HG03460 (cell line): ENCODE results near the gene RDH14.
A peak's percentile ranks its signal among the peaks of the same experiment; 100 is the strongest.

ENCODE experiments used
- ATAC-seq: cut with Tn5 transposase; IDR thresholded peaks from one replicate; pipeline ENCODE4 v1.9.1; 2021; ENCODE audit not compliant: unreplicated experiment

Gene RDH14, protein sequence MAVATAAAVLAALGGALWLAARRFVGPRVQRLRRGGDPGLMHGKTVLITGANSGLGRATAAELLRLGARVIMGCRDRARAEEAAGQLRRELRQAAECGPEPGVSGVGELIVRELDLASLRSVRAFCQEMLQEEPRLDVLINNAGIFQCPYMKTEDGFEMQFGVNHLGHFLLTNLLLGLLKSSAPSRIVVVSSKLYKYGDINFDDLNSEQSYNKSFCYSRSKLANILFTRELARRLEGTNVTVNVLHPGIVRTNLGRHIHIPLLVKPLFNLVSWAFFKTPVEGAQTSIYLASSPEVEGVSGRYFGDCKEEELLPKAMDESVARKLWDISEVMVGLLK

DNA sequence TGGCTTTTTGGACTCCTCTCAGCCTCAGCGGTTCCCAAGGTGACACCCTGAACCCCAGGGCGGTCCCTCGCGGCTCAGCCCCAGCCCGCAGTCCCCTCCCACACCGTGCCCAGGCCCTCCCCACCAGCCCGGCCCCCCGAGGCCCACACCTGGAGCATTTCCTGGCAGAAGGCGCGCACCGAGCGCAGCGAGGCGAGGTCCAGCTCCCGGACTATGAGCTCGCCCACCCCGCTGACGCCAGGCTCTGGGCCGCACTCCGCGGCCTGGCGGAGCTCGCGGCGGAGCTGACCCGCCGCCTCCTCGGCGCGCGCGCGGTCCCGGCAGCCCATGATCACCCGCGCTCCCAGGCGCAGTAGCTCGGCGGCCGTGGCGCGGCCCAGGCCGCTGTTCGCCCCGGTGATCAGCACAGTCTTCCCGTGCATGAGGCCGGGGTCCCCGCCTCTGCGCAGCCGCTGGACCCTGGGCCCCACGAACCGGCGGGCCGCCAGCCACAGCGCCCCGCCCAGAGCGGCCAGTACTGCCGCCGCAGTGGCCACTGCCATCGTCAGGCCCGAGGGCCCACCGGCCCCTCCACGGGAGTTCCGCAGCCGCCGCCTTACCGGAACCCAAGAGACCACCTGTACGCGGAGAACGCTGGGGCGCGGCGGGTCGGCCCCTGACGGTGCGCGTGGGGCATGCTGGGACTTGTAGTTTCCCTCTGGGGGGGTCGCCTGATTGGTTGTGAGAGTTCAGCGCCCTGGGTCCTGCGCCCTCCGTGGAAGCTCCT is at the start of gene RDH14:
TSS of gene RDH14 (minus strand) at position 623 of the 766 bp plus-strand sequence. CDS start at position 542, 81 bp downstream.
- peak; percentile 93 for ATAC-seq

DNA sequence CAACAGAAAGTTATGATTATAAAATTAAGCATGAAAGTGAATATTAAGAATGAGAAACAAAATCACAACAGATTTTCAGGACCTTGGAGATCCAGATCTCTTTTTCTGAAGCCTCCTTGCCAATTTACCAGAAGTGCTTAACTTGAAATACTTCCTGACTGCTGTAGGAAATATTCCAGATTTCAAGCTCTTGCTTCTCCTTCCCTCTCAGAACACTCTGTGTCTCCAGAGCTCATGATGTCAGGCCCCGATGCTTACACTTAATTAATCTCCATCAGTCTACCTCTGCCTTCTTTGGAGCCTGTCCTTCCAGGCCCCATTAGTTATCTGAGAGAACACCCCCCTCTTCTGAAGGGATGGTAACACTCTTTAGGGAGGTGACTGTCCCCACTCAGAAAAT is 49.6 kb upstream of the RDH14 start:
- ATAC-seq: no peak

DNA sequence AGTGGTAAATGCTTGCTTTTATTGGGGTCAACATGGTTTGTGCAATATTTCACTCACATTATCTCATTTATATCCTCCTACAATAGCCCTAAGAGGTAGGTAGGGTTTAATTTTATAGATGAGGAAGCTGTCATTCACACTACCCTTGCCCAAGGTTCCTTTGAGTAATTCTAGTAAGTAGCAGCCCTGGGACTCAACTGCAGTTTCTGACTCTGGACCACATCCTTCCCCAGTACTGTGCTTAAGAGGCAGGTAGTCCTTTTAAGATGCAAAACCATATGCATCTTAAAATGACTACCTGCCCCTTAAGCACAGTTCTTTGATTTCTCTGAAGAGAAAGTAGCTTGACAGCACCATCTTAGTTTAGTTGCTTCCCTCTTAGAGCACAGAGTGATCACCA is 44.7 kb upstream of the RDH14 start:
- no peak for ATAC-seq

DNA sequence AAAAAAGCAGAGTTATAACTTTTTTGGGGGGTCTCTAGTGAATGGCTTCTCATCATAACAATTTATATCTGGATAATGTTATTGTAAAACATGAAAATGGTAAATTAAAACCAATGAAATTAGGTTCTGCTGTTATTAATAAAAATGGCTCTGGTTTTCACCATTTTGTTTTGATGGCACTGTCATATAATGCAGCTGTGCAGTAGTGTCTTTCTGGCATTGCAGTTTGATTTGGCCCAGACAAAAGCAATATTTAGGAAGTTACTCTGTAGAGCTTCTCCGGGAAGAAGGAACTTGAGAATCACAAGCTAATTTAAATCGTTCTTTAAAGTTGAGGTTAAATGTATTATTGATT is 44.1 kb upstream of the RDH14 start:
- no peak for ATAC-seq

DNA sequence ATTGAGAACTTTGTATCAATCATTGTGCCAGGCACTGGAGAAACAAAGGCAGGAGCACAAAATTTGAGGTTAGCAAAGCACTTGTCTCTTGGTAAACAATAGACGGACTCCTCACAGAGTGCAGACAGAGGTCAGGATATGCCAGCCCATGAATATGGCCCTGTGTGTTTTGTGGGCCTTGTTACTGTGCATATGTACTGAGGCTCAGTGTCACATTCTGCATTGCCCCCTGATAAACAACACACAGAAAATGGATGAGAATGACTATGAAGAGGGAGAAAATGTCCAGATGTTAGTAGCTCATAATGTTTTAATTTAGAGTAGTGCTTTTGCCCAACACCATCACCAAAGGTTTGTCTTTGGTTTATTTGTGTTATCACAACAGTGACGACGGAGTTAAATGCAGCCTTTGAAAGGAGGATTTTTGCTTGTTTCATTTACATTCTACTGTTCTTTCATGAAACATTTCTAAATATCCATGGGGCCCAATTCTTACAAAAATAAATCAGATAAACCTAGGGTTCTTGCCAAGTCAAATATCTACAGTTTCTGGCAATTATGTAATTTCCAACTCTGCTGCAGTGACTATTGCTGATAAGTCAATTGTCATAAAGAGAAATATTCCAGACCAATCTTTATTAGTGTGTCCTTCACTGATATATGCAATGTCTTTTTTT is 43.5 kb upstream of the RDH14 start:
- no peak for ATAC-seq

DNA sequence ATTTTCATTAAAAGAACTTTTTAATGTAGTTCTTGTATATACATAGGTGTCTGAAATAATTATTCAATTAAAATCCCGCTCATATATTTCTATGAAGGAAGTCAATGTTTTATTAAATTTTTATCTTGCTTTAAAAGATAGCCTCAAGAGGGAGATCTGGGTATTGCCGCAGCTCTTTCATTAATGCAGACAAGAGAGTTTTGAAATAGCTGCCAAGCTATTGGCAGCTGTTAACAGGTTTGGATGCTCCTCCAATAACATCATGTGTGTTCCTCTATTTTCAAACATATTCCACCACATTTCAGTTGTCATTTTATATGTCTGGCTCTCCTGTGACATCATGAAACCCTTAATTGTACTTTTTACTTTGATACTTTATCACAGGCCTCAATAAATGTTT is 41.8 kb upstream of the RDH14 start:
- ATAC-seq: no peak

DNA sequence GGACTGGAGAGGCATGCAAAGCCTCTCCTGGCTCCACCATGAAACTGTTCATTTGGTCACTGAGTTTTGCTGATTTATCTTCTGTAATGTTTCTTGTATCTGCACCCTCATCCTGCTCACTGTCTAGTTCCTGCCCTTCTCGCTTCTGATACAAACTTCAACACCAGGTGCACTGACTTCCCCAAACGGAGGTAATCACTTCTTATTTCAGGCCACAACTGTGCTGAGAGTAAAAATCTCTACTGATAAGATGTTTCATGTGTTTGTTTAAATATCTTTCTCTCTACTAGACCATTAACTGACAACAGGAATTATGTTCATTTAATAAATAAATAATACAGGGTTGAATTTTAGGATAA is 39.8 kb upstream of the RDH14 start:
- ATAC-seq: no peak

DNA sequence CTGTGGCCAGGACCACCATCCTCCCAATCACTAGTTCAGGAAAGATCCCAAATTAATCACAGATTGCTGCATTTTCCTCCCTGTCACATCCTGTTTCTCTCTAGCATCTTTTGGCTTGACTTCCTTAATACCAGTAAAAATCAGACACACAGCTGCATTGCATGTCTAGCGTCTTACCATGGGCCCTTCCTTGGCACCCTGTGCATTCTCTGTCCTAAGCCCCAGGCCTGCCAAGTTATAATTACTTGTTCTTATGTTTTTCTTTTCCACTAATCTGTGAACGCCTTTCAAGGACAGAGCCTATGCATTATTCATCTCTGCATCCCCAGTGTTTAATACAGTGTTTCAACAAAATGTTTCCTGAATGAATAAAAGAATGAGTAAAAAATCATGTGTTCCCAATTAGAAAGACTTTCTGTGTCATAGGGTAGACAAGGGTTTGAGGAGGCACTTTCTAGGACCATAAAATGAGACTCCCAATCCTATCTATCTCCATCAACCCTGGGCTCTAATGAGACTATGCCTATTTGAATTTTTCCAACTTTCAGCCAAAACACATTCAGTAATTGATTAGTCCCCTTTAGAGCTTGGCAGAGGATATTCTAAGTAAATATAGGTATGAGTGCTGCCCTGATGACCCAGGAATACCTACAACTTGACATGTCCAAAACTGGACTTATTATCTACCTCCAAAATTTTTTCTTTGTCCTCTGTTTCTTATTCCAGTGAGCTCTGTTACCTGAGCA is 39.2 kb upstream of the RDH14 start:
- no peak for ATAC-seq

DNA sequence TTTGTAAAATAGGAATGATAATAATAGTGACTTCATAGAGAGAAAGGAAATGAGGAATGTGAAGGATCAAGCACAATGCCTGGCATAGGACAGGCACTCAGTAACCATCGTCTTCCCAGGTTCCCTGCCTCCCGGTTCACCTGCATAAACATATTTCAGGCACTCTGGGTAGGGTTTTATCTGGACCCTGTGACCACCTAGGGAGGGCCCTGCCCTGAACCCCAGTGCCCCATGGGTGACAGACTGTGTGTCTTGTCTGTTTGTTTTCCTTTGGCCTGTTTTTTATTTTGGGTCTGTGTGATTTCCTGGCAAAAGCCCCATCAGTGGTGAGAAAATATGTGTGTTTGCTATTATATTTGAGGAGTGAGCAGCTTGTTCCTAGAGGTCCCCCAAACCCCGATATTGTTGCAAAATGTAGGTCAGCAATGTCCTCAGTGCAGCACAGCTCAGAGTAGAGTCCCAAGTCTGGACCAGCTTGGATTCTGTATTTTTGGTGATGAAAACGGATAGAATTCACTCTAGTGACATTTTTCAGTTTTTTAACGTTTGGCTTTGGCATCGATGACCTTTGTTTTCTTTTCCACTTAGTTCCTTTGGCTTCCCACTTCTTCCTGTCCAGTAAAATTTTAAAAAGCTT is 38.5 kb upstream of the RDH14 start:
- no peak for ATAC-seq

DNA sequence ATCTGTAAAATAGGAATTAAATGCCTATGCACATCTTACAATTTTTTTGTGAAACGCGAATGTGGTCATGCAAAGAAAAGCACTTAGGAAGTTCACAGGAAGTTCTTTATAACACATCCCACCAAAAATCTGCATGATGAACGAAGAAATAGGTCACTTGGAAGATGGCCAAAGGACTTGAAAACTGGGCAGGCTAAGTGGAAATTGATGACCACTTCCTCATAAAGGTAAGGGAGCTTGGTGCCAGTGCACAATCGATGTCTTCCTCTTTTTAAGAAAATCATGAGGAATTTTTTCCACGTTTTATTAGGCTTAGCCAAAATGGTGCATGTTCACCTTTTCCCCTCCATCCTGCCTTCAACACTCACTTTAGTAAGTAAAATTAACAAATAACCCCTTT is 37.2 kb upstream of the RDH14 start:
- no peak for ATAC-seq

DNA sequence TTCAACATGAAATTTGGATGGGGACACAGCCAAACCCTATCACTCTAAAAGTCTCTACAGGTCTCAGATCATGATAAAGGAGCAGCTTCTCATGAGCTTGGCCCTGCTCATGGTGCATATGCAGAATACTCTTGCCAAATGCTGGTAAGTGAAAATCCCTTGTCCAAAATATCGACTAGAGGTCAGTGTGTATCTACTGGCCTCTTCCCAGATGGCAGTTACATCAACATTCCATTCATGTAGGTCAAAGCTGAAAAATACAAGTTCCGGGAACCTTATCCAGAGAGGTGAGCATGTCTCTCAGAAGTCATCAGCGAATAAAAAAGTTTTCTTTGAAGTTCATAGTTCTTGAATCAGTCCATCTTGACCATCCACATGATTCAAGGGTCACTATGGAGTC is 36.5 kb upstream of the RDH14 start:
- no peak for ATAC-seq

DNA sequence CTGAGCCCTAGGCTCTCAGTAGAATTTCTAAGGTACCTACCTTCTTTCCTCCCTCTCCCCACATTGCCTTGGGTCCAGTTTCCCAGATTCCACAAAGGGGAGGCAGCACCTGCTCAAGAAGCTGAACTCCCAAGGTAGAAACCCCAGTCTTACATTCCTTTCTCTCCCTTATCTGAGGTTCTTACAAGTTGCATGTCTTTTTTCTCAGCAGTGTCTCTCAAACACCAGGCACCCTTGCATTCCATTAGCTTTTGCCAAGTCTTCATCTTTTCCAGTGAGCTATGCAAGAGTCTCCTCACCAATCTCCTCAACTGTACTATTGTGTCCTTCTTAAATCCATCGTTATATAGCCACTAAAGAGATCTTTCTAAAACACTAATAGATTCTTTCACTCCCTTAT is 33.0 kb upstream of the RDH14 start:
- no peak for ATAC-seq

DNA sequence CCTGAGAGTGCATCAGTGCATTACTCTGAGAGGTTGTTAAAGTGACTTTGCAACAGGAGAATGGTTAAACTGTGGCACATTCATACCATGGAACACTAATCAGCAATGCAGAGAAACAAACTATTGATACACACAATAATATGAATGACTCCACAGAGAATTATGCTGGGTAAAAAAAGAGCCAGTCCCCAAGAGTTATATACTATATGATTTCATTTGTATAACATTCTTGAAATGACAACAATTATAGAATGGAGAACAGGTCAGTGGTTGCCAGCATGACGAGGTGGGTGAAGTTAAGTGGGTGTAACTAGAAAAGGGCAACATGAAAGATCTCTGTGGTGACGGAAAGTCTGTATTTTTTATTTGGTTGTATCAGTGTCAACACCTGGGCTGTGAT is 31.9 kb upstream of the RDH14 start:
- ATAC-seq: no peak

DNA sequence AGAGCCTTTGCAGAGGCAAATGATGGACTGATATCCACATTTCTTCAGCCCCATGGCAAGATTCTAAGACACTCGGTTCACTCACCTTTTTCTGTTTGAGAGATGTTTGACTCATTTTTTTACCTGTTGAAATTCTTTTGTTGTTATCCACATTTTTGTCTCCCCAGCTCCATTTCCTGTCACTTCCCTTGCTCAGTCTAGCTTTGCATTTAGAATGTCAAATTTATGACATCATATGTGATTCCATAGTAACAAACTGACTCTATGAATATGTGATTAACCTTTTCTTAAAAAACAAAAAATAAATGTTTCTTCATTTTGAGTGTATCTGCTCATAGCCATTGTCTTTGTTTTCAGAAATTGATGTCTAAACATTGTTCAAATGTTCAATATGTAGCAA is 28.9 kb upstream of the RDH14 start, which contains the start of gene NT5C1B:
TSS of gene NT5C1B (minus strand) at position 216 of the 400 bp plus-strand sequence. CDS start at position 115, 101 bp downstream.
- ATAC-seq: no peak

DNA sequence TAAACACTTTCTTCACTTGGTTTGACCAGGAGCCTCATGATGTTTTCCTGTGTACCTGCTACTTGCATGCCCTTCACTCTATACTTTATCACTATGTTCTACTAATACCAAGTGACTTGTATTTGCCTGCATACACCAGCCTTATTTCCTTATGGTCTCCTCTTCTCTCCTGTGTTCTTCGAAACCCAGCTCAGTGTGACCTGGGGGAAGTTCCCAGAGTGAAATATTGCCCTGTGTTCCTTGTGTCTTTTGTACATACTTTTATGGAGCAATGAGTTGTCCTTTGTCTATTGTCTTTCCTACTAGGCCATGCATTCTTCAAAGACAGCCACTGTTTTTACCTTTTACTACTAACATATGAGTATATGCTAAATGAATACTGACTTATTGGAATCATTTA is 28.3 kb upstream of the RDH14 start:
- ATAC-seq: no peak

DNA sequence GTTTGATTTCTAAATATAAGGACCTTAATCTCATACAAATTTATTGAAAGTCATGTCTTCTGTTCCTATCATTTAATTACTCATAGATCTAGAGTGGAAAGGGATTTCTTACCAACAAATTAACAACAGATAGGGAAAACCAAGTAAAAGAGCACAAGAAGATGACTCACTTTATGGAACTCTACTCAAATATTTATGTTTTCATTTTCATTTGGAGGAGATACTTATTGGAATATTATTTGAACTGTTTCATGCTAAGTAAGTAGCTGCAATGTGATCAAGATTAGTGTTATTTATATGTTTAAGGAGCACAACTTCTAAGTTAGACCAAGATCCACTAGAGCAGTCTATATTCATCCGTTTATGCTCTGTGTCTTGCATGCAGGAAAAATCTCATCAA is 27.6 kb upstream of the RDH14 start:
- no peak for ATAC-seq

DNA sequence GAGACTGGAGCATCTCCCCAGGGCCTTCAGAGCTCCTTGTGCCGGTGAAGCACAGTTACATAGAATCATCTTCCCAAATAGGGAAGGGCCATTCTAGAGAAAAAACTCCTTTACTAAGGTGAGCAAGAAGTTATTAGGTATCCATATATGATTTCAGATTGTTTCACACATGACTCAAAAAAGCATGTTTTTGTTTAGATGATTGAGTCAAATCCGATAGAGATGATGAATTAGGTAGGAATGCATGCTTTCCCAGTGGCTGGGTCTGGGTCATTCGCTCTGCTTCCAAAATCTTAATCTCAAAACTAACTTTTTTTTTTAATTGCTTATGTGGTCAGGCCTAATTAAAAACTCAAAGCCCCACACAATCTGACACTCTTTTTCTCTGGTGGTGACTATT is 25.1 kb upstream of the RDH14 start:
- ATAC-seq: no peak

DNA sequence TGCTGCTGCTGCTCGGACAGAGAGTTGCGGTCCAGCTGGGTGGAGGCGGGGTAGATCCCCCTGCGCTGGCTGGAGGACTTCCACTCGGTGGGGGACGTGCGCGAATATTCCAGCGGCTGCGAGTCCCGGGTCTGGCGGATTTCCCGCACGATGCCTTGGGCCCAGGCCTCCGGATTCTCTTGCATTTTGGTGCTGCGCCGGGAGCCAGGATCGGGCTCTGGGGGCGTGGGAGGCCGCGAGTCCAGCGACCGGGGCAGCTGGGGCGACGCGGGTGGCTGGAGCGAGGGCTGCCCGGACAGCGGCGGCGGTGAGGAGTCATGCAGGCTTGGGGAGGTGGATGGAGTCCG is 24.1 kb upstream of the RDH14 start:
- no peak for ATAC-seq

DNA sequence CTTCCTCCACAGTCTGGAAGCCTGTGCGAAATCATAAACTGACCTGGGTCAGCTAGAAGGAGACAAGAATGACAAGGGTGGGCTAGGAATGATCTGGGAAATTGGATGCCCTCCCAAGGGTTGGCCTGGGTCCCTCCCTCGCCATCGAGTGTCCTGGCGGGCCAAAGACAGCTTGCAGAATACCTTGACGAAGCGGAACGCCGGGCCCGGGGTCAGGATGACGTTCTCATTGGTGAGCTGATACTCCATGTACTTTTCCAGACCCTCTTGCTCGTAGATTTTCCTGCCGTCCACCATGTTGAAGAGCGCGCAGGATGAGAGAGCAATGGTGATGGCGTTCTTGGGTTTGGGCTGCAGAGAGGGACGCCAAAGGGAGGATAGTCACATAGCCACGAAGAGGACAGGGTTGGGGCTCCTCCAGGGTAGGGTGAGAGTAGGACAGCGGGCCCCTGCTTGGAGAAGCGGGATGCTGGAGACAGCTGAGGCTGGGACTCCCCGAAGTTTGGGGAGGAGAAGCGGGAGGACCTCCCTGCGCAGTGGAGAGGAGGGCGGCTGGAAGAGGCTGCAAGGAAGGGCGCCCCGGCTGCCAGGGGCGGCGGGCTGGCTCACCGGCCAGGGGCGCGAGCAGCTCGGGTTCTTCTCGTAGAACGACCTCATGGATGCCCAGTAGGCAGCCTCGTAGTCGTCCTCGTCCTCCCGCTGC is 23.6 kb upstream of the RDH14 start:
- ATAC-seq: no peak

DNA sequence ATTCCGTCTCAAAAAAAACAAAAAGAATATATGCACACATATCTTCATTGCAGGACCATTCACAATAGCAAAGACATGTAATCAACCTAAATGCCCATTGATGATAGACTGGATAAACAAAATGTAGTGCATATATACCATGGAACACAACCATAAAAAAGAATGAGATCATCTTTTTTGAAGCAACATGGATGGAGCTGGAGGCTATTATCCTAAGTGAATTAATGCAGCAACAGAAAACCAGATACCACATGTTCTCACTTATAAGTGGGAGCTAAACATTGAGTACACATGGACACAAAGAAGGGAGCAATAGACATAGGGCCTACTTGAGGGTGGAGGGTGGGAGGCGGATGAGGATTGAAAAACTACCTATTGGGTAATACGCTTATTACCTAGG is 20.2 kb upstream of the RDH14 start:
- ATAC-seq: no peak
